Stimulated activated CD8-positive, alpha-beta memory T cell treated with anti-CD3 and anti-CD28 coated beads, Interleukin-4, amount 100 ng/mL, for 1 hour (primary cell): ENCODE data around the gene OR4F6.
"Not testable (repeated sequence)": the region's sequence is repeated elsewhere in the genome, so short reads cannot be mapped to it uniquely, and the experiment has no call there.

Experiments
- DNase-seq, 2 donors: peaks; one replicate each; pipeline ENCODE4 v3.0.0-alpha.2; 2020; ENCODE audit warnings: low read depth in 2 of 2, low spot score in 1 of 2

The OR4F6 gene, protein sequence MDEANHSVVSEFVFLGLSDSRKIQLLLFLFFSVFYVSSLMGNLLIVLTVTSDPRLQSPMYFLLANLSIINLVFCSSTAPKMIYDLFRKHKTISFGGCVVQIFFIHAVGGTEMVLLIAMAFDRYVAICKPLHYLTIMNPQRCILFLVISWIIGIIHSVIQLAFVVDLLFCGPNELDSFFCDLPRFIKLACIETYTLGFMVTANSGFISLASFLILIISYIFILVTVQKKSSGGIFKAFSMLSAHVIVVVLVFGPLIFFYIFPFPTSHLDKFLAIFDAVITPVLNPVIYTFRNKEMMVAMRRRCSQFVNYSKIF

DNA sequence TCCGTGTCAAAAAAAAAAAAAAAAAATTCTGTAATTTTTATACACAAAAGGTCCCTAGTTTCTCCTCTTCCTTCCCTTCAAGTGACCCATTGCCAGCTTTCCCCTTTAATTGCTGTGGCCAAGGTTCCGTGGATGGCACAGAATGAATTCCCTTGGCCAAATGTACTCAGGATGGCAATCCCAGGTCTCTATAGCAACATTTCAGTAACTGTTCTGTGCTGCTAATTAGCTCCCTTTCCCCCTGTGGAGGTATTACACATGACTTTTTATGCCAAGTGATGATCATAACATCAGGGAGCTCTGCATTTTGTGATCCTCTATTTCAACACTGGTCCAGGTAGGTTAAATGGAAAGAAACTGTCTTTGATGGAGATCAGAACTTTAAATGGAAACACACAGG is at the start of gene OR4F6:
OR4F6 (plus strand) TSS at position 301 of the 400 bp plus-strand sequence. CDS start 2,211 bp downstream, outside the sequence.
- no peak for DNase-seq

DNA sequence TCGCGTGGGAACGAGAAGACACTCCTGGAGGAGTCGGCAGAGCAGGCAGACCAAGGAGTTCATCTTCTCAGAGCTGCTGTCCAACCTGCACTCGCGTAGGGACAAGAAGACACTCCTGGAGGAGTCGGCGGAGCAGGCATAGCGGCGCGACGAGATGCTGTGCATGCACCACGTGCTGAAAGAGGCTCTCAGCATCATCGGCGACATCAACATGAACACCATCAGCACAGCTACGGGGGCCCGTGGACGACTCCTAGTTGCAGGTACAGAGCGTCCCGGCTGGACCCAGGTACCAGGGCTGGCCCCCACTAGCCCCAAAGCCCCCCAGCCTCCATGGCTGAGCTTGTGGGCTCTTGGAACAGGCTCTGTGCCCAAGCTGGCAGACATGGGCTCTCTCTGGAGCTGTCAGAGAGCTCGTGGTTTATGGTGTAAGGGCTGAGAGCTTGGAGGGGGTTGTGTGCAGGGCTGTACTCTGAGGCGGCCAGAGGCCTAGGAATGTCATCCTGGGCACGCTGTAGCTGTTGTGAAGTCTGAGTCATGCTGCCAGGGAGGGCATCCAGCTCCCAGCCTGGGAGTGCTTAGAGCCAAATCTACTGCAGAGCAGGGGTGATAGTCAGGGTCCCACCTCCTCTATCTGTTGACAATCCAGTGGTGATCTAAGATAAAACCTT is 38.5 kb upstream of the OR4F6 start:
- DNase-seq, result not testable (repeated sequence)

DNA sequence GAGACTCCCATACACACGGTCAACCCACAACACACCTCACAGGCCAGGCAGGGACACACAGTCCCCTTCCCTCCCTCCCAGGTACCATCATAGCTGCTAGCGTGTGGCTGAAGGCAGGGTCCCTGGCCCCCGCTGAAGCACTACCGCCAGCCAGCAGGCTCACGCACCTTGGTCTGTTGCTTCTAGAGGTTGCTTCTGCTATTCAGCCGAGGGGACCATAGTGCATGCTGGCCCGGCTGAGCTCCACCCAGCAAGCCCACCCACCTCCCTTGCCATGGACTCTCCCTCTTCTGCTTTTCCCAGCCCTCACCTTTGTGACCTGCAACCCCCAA is 38.0 kb upstream of the OR4F6 start:
- DNase-seq, result not testable (repeated sequence)

DNA sequence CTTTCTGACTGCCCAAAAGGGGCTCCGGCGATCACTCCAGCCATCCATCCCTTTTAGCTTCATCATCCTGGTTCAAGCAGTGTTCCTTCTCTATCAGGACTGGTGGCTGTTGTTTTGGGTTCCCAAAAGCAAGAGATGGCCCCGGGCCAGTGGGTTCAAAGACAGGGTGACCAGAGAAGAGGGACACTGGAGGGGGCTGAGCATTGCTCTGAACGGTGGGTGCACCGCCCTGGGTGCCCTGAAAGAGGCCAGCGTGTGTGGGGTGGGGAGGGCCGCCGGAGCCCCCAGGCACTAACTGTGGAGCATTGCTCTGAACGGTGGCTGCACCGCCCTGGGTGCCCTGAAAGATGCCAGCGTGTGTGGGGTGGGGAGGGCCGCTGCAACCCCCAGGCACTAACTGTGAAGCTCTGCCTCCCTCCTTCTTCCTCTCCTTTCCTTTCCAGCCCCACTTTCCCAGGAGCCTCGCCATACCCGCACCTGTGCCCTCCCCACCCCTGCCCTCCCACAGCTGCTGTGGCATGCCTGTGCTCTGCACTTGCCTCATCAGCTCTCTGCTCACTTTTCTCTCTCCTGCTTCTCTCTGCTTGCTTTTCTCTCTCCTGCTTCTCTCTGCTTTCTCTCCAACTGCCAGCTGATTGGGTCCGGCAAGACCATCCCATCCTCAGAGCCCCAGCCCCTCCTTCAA is 37.4 kb upstream of the OR4F6 start:
- DNase-seq, result no peak

DNA sequence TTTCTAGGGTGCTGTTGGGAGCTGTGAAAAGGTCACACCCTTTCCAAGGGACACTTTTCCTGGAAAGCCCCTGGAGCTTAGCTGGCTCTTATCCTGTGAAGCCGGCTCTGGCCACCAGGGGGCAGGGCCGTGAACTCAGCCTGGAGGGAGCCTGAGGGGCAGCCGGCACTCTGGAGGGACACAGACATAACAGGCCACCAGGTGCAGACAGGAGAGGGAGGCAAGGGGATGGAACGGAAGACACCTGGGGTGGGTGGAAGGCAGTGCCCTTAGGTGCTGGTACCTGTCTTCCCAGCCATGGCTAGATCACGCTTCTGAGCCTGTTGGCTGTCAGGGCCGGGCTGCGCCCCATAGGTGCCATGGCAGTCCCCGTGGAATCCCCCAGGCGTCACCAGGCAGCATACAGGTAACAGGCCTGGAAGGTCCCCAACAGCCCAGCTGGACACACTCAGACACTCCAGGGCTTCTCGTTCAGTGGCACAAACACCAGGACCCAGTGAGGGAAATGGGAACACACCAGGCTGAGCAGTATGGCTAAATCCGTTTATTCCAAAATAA is 36.1 kb upstream of the OR4F6 start:
- DNase-seq, result not testable (repeated sequence)

DNA sequence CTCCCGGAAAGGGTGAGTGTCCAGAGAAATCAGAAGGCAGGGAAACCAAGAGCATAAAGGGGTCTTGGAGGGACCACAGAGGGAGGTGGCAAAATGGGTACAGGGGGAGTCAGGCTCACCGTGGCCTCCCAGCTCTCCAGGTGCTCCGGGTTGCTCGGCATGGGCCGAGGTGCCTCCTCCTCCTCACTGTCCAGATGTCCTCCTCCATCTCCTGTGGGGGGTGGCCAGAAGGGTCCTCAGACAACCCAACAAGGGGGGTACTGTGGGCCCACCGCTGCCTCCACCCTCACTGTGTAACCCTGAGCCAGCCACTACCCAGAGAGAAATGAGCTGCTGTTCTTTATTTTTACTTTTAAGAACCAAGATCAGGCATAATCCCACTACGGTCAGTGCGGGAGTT is 30.4 kb upstream of the OR4F6 start:
- DNase-seq, result no peak

DNA sequence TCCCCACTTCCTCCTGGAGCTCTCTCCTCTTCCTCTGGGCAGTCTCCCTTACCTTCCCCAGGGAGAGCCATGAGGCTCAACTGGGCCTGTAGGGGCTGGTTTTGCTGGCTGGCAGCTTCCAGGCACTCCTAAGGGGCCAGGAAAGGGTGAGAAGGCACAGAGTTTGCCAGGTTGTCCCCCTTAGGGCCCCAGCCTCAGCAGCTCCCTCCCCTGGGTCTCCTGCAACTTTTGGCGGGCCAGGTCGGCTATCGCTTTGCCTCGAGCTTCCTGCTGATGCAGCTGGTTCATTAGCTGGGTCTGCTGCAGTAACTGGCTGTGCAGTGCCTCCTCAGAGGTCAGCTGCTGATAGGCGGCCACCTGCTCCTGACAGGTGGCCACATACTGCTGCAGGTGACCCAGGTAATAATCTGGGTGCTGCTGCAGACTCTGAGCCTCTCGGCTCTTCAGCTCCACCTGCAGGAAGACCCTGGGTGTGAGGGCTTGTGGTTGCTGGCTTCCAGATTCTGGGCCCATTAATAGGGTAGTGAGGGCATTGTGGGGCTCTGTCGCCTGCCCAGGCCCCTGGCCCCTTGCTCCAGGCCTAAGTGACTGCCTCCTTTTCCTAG is 29.7 kb upstream of the OR4F6 start:
- DNase-seq, result no peak

DNA sequence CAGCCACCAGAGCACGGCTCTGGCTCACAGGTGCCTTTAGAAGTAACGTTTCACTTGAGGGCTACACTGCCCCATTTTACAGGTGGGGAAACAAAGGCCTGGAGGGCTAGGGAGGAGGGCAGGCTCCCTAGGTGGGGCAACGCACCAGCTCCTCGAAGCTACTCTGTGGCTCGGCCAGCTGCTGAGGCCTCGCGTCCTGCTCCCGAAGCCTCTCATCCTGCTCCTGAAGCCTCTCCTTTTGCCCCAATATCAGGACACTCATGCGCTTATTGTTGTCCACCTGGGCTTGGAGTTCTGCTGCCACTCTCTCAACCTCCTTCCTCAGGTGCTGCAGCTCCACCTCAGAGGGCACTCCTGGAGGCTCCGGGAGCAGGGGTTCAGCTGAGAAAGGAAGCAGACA is 28.2 kb upstream of the OR4F6 start:
- no peak for DNase-seq

DNA sequence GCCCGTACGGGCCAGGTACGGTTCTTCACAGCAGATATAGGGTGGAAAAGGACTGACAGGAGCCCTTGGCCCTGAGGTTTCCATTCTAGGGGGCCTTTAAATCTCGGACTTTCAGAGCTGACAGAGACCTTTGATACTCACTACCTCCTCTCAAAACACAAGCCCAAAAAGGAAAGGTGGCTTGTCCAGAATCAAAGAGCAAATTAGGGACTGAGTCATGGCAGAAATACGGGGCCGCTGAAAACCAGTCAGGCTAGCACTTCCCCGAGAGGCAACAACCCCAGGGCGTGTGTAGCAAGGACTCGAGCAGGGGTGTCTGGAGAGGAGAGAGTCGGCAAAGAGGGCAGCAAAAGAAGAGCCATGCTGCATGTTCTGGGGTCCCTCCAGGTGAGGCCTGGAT is 24.7 kb upstream of the OR4F6 start:
- DNase-seq, result not testable (repeated sequence)

DNA sequence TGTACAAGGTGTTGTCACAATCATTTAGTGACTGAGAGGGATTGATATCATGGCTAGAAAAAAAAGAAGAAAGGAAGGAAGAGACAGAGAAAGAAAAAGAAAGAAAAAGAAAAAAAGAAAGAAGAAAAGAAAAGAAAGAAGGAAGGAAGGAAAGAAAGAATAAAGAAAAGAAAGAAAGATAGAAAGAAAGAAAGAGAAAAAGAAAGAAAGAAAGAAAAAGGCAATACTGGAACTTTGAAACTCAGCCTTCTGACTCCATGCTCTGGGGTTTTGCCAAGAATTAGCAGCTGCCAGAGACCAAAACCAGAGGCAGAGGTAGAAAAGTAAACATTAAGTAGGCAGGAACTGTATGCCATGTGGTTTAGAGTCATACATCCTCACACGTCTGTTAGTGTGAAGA is 23.1 kb upstream of the OR4F6 start:
- DNase-seq, result not testable (repeated sequence)

DNA sequence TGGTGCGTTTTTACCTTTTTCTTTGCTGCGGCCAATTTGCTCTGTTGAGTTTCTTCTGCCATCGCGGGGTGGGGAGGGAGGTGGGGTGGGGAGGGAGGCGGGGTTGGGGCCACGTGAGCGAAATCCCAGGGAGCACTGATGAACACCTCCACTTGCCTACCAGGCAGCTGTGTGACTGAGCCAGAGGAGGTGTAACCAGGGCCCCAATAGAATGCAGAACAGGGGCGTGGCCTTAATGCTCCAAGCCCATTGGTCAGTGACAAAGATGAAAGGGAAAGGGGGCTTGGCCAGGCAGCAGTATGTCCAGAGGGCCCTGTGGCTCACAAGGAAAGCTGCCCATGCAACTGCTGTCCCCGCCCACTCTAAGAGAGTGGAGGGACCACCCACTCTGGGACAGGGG is 21.4 kb upstream of the OR4F6 start:
- no peak for DNase-seq

DNA sequence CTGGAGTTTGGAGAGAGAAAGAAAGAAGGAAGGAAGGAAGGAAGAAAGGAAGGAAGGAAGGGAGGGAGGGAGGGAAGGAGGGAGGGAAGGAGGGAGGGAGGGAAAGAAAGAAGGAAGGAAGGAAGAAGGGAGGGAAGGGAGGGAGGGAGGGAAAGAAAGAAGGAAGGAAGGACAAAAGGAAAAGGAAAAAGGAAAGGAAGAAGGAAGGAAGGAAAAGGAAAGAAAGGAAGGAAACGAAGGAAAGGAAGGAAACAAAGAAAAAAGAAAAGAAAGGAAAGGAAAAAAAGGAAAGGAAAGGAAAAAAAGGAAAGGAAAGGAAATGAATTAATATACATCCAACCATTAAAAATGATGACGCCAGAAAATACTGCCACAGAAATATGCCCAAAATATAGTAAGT is 18.7 kb upstream of the OR4F6 start:
- no peak for DNase-seq

DNA sequence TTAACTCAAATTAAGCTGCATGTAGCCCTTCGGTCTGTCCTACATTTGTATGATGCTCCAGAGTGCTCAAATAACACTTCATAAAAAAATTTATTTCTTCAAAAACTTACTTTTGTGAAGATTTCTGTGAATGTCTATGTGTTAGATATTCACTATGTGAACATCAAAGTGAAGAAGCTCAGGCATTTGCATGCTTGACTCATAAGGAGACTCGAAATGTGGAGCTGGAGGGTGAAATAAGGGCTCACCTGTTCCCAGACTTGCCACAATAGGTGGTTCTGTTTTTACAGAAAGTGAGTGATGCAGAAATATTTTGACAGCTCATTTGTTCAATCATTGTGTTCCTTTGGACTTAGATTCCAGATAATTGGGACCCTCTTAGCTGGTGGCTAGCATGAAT is 16.9 kb upstream of the OR4F6 start:
- DNase-seq, result not testable (repeated sequence)

DNA sequence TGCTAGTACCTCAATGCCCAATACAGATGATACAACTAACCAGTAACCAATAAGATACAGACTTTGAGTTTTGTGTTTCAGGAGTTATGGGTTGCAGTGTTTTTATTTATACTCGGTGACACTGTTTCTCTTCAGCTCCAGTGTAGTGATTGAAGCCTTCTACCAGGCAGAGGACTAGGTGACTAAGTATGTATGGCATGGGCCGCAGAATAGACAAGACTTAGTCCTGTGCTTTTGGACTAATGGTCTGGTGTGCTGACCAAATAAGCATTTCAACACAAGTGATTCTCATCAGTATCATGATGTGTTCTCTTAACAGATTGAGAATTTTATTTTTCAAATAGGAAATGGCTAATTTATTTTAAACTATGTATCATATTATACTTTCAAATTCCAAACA is 15.3 kb upstream of the OR4F6 start:
- not testable (repeated sequence) for DNase-seq

DNA sequence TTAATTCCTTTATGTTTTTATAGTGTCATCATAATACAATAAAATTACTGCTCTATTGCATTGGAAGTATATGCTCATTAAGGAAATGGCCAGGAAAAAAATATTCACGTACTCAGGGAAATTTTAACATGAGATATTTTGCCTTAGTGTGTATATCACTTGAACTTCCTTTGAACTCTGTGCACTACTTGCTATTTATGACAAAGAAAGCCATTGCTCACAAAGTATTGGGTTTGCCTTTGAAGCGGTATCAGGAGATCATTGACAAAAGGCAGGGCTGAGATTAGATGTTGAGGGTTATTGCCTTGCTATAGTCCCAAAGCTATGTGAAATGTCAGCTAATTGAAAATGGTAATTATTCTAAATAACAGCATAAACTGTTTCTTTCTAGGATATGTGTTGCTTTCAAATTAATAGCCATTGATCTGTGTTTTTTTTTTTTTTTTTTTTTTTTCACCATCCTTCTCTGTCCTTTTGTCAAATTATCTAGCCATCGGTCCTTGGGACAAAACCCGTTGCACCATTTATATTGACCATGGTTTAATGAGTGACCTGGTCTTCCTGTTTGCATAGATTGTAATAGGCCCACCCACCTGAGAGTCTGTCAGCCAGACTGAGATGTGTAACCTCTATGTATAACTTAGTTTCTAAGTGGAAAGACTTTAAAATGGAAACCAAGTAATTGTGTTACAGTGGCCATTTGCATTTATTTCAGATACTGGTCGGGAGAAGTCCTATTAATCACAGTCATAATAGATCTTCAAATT is 14.6 kb upstream of the OR4F6 start:
- DNase-seq, result not testable (repeated sequence)

DNA sequence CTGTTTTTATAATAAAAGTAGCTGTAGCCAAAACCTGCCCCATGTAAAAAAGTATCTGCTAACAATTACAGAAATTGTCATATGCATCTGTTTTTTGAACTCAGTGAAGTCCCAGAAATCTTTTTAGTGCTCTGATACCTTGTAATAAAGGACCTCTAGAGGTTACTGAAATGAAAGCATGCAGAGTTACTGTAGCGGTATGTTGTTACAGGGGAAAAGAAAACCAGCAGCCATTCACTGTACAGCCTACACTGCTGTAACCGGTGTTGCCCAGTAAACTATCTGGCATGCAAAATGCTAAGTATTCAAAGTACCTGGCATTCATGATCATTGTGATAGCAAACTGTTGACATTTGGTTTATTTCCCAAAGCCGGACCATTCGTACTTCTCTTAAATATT is 12.6 kb upstream of the OR4F6 start:
- DNase-seq, result not testable (repeated sequence)

DNA sequence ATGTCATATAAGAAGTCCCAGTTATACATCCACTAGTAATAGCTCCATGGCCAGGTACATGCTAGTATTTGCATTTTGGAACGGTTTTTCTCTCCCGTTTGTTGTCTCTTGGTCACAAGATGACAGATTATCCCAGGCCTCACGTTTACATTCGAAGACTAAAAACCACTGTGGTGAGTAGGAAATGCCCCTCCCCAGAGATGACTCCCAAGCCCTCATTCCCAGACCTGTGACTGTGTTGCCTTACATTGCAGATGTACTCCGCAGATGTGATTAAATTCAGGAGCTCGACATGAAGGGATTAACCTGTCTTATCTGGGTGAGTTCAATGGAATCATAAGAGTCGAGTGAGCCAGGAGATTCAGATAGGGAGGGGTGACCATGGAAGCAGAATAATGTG is 9.3 kb upstream of the OR4F6 start:
- not testable (repeated sequence) for DNase-seq

DNA sequence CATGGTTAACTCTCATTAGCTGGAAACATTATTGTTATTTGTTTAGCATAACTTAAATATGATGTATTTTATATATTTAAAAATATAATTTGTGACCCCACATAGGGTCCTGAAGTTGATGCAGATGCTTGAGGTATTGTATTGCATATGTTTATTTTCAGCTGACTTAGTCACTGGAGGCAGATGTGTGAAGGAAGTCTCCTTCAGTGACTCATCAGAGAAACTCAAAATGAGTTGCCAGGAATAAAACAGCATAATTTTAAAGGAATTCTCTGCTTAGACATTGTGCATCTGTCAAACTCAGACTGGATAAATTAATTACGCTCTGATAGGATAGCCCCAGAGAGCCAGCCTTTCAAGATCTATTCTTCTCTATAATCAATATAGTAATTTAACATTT is 7.9 kb upstream of the OR4F6 start:
- no peak for DNase-seq

DNA sequence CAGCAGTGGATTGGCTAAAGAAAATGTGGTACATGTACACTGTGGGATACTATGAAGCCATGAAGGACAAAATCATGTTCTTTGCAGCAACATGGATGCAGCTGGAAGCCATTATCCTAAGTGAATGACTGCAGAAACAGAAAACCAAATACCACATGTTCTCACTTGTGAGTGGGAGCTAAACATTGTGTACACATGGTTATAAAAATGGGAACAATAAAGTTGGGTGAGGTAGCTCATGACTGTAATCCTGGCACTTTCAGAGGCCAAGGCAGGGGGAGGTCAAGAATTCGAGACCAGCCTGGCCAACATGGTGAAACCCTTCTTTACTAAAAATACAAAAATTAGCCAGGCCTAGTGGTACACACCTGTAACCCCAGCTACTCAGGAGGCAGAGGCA is 3.6 kb upstream of the OR4F6 start:
- DNase-seq, result no peak

DNA sequence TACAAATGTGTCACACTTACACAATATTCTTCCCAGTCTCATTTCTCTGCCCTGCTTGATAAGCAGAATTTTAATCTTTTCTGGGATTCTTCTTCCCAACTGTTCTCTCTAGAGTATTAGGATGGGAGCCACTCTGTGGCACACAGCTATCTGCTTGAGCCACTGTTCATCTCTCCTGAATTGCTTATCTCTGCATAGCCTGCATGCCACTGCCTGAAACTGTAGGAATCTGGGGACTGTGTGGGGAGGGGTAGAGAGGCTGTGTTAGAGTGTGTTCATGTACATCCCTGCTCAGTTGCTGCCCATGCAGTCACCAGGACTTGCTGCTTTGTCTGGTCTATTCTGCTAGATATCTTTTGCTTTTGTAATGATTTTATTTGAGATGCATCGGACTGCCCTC is 2.3 kb upstream of the OR4F6 start:
- DNase-seq, result no peak

DNA sequence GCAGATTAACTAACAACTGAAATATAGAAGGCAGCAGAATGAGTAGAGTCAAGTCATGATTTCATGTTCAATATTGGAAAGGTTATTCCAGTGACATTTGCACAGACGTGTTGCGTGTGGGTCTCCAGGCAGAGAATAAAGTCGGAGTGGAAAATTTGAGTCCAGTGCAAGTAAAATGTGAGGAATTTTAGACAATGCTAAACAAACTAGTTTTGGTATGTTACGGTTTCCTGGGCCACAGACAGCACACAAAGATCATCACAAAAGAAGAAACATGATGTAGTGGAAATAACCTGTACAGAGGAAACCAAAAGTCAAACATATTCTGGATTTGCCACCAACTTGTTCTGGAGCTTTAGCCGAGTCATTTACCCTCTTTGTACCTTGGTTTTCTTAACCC is 367 bp downstream of the OR4F6 start:
- no peak for DNase-seq
